HEK293 (cell line): ENCODE data around the gene CWC25.
A peak's percentile ranks its signal among the peaks of the same experiment; 100 is the strongest.

Experiments used
- CTCF ChIA-PET: fragments of 350-600 bp; formaldehyde crosslinking; extraction: SDS; loops from one replicate; lab custom pipeline; 2021; ENCODE audit warnings: antibody characterized with exemption; lab: Yijun Ruan, JAX
- POLR2A ChIA-PET: fragments of 300-600 bp; formaldehyde crosslinking; extraction: SDS; loops from one replicate; lab custom pipeline; 2020; ENCODE audit warnings: antibody characterized with exemption, inconsistent platforms; lab: Yijun Ruan, JAX
- H3K27ac ChIP-seq: fragments of 200-500 bp; sonication (Bioruptor generic); 2 replicates; pipeline ENCODE4 v1.5.1; 2014; ENCODE audit warnings: low read depth, low read length, control low read depth, inconsistent platforms; ENCODE audit errors: extremely low read depth
- H3K36me3 ChIP-seq, 2 experiments: fragments of 200-500 bp in 1 of 2; sonication (Bioruptor generic) in 1 of 2; 1 replicate in 1 of 2; 2 replicates in 1 of 2; pipeline ENCODE4 v1.5.1; 2014 to 2017; ENCODE audit warnings: inconsistent platforms in 2 of 2, low read length in 2 of 2; ENCODE audit not compliant: control insufficient read depth in 2 of 2, insufficient read depth in 1 of 2
- H3K4me1 ChIP-seq: fragments of 200-500 bp; sonication (Bioruptor generic); 2 replicates; pipeline ENCODE4 v1.5.1; 2014; ENCODE audit warnings: mild to moderate bottlenecking, low read length, inconsistent platforms; ENCODE audit not compliant: control insufficient read depth, insufficient read depth
- H3K4me3 ChIP-seq: 2 replicates; pipeline ENCODE4 v1.5.1; 2011; ENCODE audit warnings: low read depth, mild to moderate bottlenecking, control low read depth, low read length, moderate library complexity
- H3K9me3 ChIP-seq: fragments of 200-500 bp; sonication (Bioruptor generic); 2 replicates; pipeline ENCODE4 v1.5.1; 2014; ENCODE audit warnings: low read depth, low read length, inconsistent platforms; ENCODE audit not compliant: control insufficient read depth, insufficient read depth
- CTCF ChIP-seq: fragments of 450-650 bp; formaldehyde crosslinking; IDR thresholded peaks from 2 replicates; pipeline ENCODE4 v1.5.1; 2016; ENCODE audit warnings: missing biosample characterization, missing genetic modification characterization
- HOXC10 ChIP-seq: sonication (generic); formaldehyde crosslinking; IDR thresholded peaks from 2 replicates; pipeline ENCODE4 v1.8.1; 2023; ENCODE audit warnings: mild to moderate bottlenecking, missing genetic modification reagents
- KLF8 ChIP-seq: fragments of 450-650 bp; formaldehyde crosslinking; IDR thresholded peaks from 2 replicates; pipeline ENCODE4 v1.5.1; 2016; ENCODE audit warnings: missing biosample characterization, missing genetic modification characterization
- MZF1 ChIP-seq: fragments of 450-650 bp; formaldehyde crosslinking; IDR thresholded peaks from 2 replicates; pipeline ENCODE4 v1.5.1; 2017; ENCODE audit warnings: missing biosample characterization, missing genetic modification characterization, borderline replicate concordance
- OVOL3 ChIP-seq: fragments of 450-650 bp; formaldehyde crosslinking; IDR thresholded peaks from 2 replicates; pipeline ENCODE4 v1.5.1; 2016; ENCODE audit warnings: missing biosample characterization, missing genetic modification characterization
- TRIM28 ChIP-seq: IDR thresholded peaks from 2 replicates; pipeline ENCODE4 v1.6.1; 2011; ENCODE audit warnings: low read length, control low read depth, borderline replicate concordance
- ZBTB17 ChIP-seq: fragments of 450-650 bp; formaldehyde crosslinking; IDR thresholded peaks from 2 replicates; pipeline ENCODE4 v1.5.1; 2016; ENCODE audit warnings: missing biosample characterization, missing genetic modification characterization
- ZIC2 ChIP-seq: fragments of 450-650 bp; formaldehyde crosslinking; IDR thresholded peaks from 2 replicates; pipeline ENCODE4 v1.5.1; 2016; ENCODE audit warnings: missing biosample characterization, missing genetic modification characterization
- ZNF140 ChIP-seq: fragments of 450-650 bp; formaldehyde crosslinking; IDR thresholded peaks from 2 replicates; pipeline ENCODE4 v1.5.1; 2016; ENCODE audit warnings: missing biosample characterization, missing genetic modification characterization
- ZNF2 ChIP-seq: fragments of 450-650 bp; formaldehyde crosslinking; IDR thresholded peaks from 2 replicates; pipeline ENCODE4 v1.5.1; 2016; ENCODE audit warnings: missing biosample characterization, missing genetic modification characterization
- ZNF239 ChIP-seq: fragments of 450-650 bp; formaldehyde crosslinking; IDR thresholded peaks from 2 replicates; pipeline ENCODE4 v1.5.1; 2016; ENCODE audit warnings: missing biosample characterization, missing genetic modification characterization
- ZNF24 ChIP-seq: fragments of 450-650 bp; formaldehyde crosslinking; IDR thresholded peaks from 2 replicates; pipeline ENCODE4 v1.5.1; 2016; ENCODE audit warnings: missing biosample characterization, missing genetic modification characterization
- ZNF324 ChIP-seq: fragments of 450-650 bp; formaldehyde crosslinking; IDR thresholded peaks from 2 replicates; pipeline ENCODE4 v1.5.1; 2016; ENCODE audit warnings: missing biosample characterization, missing genetic modification characterization
- ZNF335 ChIP-seq: fragments of 450-650 bp; formaldehyde crosslinking; conservative IDR thresholded peaks from 2 replicates; pipeline ENCODE4 v1.5.1; 2016; ENCODE audit warnings: missing biosample characterization, missing genetic modification characterization
- ZNF341 ChIP-seq: fragments of 450-650 bp; formaldehyde crosslinking; IDR thresholded peaks from 2 replicates; pipeline ENCODE4; 2016; ENCODE audit warnings: low read depth, missing biosample characterization, missing genetic modification characterization
- ZNF37A ChIP-seq: fragments of 450-650 bp; IDR thresholded peaks from 2 replicates; pipeline ENCODE4 v1.5.1; 2018; ENCODE audit warnings: missing biosample characterization, missing genetic modification characterization
- ZNF449 ChIP-seq: fragments of 450-650 bp; formaldehyde crosslinking; IDR thresholded peaks from 2 replicates; pipeline ENCODE4 v1.5.1; 2017; ENCODE audit warnings: missing biosample characterization, mild to moderate bottlenecking, missing genetic modification characterization, moderate library complexity
- ZNF510 ChIP-seq: fragments of 450-650 bp; formaldehyde crosslinking; IDR thresholded peaks from 2 replicates; pipeline ENCODE4 v1.5.1; 2018; ENCODE audit warnings: mild to moderate bottlenecking, missing genetic modification characterization, missing biosample characterization; ENCODE audit not compliant: insufficient replicate concordance
- ZNF513 ChIP-seq: fragments of 450-650 bp; IDR thresholded peaks from 2 replicates; pipeline ENCODE4 v1.5.1; 2018; ENCODE audit warnings: missing biosample characterization, missing genetic modification characterization
- ZNF558 ChIP-seq: fragments of 450-650 bp; formaldehyde crosslinking; IDR thresholded peaks from 2 replicates; pipeline ENCODE4 v1.5.1; 2016; ENCODE audit warnings: missing biosample characterization, missing genetic modification characterization
- ZNF629 ChIP-seq: fragments of 450-650 bp; formaldehyde crosslinking; IDR thresholded peaks from 2 replicates; pipeline ENCODE4 v1.5.1; 2017; ENCODE audit warnings: missing biosample characterization, missing genetic modification characterization
- ZNF645 ChIP-seq: fragments of 450-650 bp; formaldehyde crosslinking; IDR thresholded peaks from 2 replicates; pipeline ENCODE4; 2016; ENCODE audit warnings: missing biosample characterization, missing genetic modification characterization
- ZNF658 ChIP-seq: fragments of 450-650 bp; formaldehyde crosslinking; IDR thresholded peaks from 2 replicates; pipeline ENCODE4; 2016; ENCODE audit warnings: missing biosample characterization, missing genetic modification characterization
- ZNF692 ChIP-seq: fragments of 450-650 bp; formaldehyde crosslinking; IDR thresholded peaks from 2 replicates; pipeline ENCODE4 v1.5.1; 2016; ENCODE audit warnings: missing biosample characterization, missing genetic modification characterization

Gene CWC25

GRCh38 chr17:38868817-38869525, 43.9 kb upstream of the CWC25 start (continued):
- TF ChIP-seq ZNF24 (0 out of 2 replicates have a peak, but pooled peaks have one; percentile 57), ZNF558 (tag by site-specific recombination) (peak; percentile 71), ZNF37A (peak; percentile 50; the same call in 1 of the 2 replicates), ZNF510 (tag by site-specific recombination) (peak; percentile 9), KLF8 (tag by site-specific recombination) (peak; percentile 94), ZNF513 (0 out of 2 replicates have a peak, but pooled peaks have one; percentile 27), ZNF140 (no peak), ZNF449 (tag by site-specific recombination) (peak; percentile 47; the same call in 1 of the 2 replicates), ZNF629 (tag by site-specific recombination) (peak; percentile 77), ZIC2 (tag by site-specific recombination) (peak; percentile 45; the same call in 1 of the 2 replicates), ZNF2 (tag by site-specific recombination) (peak; percentile 83), ZNF692 (tag by site-specific recombination) (peak; percentile 68; the same call in 1 of the 2 replicates)

GRCh38 chr17:38867968-38868816, 43.1 kb upstream of the CWC25 start:
- H3K27ac ChIP-seq = peak overlapping the region; percentile 47
- no peak overlapping the region for H3K4me3 ChIP-seq
- no peaks in the 10 kb centered on the region for H3K9me3 ChIP-seq
- H3K36me3 ChIP-seq = no peaks in the 10 kb centered on the region
- peaks cover 7% of the 10 kb centered on the region for H3K4me1 ChIP-seq
- CTCF ChIA-PET = interaction anchor here (0.6 to 1.7 kb wide), 7 partner anchors 11 to 285 kb away, joined by 3 to 13 read pairs (median 3); partner anchors contain the start of gene LASP1NB
- POLR2A ChIA-PET = interaction anchor here (0.6 to 4.1 kb wide), 7 partner anchors 14 to 509 kb away, joined by 3 to 42 read pairs (median 9); partner anchors contain the start of genes PLXDC1, RPL19 and RPL23
- no peak for TF ChIP-seq ZNF324
- no peak for TF ChIP-seq ZNF341 (tag by site-specific recombination)
- no peak for TF ChIP-seq ZNF239 (tag by site-specific recombination)
- no peak for TF ChIP-seq TRIM28
- peak; percentile 66 for TF ChIP-seq ZNF335 (tag by site-specific recombination)
- TF ChIP-seq ZIC2 (tag by site-specific recombination) = no peak
- TF ChIP-seq OVOL3 (tag by site-specific recombination) = no peak
- TF ChIP-seq ZBTB17 (tag by site-specific recombination) = peak; percentile 77
- no peak for TF ChIP-seq ZNF2 (tag by site-specific recombination)
- no peak for TF ChIP-seq HOXC10
- no peak for TF ChIP-seq ZNF645 (tag by site-specific recombination)
- TF ChIP-seq MZF1 (tag by site-specific recombination) = no peak
- TF ChIP-seq CTCF = no peak
- TF ChIP-seq ZNF658 (tag by site-specific recombination) = no peak
